Stimulated activated CD4-positive, alpha-beta T cell treated with anti-CD3 and anti-CD28 coated beads, TNF-alpha, amount 100 ng/mL, for 4 hours (primary cell): ENCODE measurements around the gene KPTN.

Source experiments
- DNase-seq, 3 experiments: peaks; one replicate each; pipeline ENCODE4 v3.0.0-alpha.2; 2020; ENCODE audit warnings: low read depth in 3 of 3

Gene KPTN

DNA sequence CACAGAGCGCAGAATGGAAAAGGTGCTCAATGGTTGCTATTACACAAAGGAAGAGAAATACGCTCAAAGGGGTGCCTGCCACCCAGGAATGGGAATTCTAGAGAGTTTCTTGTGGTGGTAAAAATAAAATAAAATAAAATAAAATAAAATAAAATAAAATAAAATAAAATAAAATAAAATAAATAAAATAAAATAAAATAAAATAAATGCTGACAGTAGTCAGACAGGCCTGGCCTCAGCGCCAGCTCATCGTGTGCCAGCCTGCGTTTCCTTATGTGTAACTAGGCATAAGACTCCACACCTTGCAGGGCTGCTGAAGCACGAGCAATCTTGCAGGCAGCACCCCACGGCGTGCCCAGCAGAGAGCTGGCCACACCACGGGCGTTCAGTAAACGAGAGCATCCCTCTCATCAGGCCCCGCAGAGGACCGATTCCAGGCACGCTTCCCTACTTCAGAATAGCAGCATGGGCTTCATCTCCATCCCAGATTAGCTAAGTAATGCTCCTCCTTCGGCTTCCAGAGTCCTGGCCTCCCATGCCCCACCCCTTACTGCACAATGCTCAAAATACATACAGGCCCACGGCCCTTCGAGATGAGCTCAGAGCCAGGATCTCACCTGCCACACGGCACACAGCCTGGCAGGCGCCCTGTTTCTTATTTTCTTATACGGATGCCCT lies 25.3 kb upstream of the KPTN start:
- no peak for DNase-seq

DNA sequence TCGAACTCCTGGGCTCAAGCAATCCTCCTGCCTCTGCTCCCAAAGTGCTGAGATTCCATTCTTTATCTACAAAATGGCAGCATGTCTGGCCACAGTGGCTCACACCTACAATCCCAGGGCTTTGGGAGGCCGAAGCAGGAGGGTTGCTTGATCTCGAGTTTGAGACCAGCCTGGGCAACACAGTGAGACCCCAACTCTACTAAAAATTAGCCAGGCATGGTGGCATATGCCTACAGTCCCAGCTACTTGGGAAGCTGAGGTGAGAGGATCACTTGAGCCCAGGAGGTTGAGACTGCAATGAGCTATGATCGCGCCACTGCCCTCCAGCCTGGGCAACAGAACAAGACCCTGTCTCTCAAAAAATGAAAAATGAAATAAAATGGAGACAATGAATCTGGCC lies 24.7 kb upstream of the KPTN start:
- no peak for DNase-seq

DNA sequence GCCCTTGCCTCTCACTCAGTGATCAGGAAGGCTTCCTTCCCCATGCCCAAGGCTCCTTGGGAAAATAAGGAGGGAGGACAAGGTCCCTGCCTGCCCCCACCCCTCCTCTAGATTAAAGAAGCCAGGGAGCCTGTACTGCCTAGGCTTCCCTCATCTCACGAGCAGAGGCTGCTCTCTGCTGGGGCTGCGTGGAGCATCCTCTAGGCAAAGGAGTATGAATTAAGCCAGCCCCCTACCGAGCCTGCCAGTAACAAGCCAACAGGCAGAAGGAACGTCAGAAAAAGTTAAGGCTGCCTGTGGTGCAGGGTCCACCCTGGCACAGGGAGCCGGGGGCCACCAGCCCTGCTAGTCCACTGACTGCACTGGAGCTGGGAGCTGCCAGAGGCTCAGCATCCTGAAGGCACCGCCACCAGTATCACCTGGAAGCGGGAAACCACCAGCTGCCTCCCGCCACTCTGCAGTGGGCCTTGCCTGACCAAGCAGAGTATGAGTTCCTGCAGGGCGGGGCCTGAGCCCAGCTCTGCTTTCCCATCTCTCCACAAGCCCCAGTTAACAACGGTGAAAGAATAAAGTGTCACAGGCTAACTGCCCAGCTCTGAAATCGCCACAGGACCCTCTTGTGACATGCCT lies 24.0 kb upstream of the KPTN start:
- no peak for DNase-seq

DNA sequence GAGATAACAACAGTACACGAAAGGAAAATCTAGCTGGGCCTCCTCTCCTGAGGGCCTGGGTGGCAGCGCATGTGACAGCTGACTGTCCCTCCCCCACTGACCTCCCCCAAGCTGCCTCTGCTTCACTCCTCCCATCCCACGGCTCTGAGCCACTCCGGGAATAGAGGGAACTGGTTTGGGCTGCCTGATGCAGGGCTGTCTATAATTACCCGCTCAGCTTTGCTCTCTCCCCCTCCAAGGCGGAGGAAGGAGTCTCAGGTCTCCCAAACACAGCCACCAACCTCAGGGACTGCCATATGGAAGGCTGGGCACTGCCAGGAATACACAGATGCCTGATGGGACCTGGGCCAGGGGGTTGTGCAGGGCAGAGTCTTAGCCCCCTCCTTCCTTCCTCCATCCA lies 23.0 kb upstream of the KPTN start:
- no peak for DNase-seq

DNA sequence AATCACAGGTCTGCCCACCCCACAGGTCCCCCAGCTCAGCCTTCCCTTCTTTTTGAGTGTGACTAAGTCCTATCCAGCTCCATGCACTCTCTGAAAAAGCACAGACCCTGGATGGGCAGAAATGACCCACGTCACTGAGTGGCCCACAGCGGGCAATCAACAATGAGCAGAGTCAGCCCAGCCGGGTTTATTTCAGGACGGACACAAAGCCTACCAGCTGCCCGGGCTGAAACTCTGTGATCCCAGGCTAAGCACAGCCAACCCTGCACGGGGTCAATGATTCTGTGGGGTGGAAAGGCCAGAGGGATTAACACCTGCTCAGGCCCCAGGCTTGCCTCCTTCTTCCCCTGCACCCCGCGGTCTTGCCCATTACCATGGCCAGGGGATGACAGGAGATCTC lies 22.4 kb upstream of the KPTN start:
- no peak for DNase-seq

DNA sequence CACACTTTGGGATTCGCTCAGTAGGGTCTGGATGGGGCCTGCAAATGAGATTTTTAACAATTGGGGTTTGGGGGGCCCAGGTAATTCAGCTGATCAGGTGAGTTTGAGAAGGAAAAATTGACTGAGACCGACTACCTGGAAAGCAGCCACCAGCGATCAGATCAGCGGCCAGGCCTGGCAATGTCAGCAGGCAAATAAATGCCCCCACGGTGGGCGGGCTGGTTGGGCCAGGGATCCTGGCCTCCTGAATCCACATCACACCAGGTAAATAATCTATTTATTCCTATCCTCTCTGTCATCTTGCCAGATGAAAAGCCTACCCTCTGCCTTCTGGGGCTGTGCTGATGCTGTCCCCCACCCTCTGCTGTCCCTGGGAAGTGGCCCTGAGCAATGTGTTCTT lies 21.5 kb upstream of the KPTN start:
- DNase-seq = no peak

DNA sequence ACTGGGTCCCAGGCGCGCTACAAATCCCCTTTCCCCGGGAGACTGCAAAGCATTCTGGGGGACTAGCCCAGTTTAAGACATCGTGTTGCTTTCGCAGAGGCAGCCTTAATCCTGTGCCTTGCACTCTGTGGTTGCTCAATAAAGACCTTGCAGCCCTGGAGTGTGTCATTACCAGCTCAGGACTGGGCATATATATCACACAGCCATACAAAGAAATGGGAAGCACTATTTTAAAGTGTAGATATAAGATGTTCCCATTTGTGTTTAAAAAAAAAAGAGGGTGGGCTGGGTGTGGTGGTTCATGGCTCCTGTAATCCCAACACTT lies 19.8 kb upstream of the KPTN start:
- no peak for DNase-seq

DNA sequence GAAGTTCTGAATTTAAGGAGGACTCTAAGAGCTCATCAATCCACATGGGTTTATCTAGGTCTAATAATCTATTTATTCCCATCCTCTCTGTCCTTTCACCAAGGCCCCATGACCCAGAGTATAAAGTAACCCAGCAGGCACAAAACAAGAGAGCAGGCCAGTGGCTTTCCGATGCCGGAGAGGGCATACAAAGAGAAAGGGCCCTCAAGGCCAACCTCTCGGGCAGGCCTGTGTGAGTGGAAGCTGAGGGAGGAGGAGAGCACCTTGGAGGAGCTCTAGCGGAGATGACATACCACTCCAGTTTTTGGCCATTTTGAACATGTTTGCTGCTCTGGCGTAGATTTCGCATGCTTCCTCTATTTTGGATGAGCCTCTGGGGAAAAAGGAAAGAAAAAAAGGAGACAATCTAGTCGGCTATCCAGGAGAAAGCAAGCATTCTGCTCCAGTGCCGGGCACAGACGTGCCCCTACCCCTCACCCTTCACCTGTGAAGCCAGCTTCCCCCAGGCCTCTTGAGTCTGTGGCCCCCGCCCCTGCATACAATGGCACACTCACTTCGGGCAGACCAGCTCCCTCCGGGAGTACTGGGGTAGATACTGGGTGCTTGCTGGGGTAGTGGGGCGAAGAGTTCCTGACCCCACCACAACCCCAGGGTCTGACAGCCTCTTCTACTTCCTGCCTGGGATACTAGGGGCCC lies 19.3 kb upstream of the KPTN start:
- no peak for DNase-seq

DNA sequence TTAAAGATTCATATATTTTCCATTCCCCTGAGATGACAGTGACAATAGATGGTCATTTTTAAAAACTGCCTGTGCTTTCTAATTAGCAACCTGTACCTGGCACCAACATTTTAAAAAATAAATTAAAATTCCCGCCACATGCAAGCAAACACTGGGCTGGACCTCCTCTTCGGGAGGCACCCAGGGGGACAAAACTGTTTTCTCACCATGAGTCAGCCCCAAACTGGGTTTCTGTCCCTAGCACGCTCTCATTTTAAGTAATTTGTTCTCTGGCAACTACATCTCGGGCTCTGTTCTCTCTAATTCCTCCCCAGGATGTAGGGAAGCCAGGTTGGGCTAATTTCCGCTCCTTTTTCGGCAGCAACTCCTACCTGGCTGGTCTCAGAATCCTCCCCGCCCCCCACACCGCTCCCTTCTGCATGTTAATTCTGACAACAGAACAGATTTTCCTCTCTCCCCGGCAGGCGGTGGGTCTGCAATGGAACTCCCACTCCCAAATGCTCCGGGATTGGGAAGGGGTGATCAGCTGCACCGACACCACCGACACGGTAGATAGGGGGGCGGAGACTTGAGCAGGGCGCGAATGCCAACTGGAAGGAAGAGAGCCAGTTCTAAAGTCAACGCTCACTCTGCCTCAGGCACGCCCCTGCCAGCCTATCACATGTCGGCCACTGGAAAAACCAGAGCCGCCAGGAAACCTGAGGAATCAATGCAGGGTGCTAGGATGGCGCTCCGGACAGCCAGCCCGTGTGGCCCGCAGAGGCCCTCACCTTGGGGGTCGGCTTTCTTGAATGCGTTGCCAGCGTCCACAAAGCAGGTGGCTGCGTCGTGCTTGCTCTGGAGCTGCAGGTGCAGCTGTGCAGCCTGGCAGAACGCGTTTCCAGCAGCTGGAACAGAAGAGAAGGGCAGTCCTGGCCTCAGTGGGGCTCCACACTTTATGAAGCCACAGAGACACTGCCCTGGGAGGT lies 16.1 kb upstream of the KPTN start:
- DNase-seq = no peak

DNA sequence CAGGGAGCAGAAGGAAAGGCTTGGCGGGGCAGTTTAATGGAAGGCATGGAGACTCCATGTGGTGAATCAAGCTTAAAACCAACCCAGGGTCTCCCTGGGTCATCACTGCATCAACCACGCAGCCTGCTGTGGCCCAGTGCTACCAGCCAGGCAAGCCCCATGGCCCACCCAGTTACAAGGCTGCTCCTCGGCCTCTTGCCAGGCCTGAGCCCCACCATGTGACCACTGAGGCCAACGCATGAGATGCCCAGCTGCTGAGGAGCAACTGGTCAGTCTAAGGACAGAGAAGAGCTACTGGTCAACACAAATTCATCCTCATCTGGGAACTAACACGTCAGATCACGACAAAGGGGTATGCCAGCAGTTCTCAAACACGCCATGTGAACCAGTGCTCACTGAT lies 15.4 kb upstream of the KPTN start:
- DNase-seq = no peak

DNA sequence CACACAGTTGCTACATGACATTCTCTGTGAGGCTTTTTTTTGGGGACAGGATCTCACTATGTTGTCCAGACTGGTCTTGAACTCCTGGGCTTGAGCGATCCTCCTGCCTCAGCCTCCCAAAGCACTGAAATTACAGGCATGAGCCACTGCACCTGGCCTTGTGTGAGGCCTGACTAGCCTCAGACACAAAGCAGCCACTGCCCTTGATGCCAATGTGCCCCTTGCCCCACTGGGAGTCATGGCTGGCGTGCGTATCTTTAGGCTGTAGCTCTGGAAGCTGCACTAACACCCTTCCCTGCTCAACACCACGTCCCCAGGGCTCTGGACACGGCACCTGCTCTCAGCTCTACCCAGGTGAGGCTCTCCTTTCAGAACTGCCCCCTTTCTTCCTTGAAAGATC lies 14.5 kb upstream of the KPTN start:
- DNase-seq = no peak

DNA sequence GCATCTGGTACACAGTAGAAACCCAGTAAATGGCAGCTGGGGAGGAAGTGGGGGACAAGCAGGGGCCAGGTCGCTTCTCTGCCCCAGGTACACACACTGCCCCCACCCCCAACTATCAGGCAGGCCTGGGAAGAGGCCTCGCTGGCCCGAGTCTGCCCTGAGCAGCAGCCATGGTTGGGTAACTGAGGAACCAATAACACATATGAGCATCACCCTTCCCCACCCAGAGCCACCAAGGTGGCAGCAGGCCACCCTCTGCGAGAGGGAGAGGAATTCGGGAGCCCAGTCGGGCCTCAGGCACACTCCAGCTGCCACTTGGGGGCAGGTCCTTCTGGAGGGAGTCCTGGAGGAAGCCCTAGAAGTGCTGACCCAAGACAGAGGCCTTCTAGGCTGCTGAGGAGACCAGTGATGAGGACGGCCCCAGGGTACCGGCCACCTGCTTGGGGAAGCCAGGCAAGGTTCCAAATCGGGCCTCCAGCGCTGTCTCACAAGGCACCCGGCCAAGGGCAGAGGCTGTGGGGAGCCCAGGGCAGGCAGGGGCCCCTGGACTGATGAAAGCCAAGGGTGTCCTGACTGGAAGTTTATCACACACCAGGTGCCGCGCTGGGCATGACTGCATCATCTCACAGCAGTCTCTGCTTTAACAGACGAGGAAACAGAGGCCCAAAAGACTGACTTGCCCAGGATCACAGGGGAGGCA lies 14.0 kb upstream of the KPTN start:
- no peak for DNase-seq

DNA sequence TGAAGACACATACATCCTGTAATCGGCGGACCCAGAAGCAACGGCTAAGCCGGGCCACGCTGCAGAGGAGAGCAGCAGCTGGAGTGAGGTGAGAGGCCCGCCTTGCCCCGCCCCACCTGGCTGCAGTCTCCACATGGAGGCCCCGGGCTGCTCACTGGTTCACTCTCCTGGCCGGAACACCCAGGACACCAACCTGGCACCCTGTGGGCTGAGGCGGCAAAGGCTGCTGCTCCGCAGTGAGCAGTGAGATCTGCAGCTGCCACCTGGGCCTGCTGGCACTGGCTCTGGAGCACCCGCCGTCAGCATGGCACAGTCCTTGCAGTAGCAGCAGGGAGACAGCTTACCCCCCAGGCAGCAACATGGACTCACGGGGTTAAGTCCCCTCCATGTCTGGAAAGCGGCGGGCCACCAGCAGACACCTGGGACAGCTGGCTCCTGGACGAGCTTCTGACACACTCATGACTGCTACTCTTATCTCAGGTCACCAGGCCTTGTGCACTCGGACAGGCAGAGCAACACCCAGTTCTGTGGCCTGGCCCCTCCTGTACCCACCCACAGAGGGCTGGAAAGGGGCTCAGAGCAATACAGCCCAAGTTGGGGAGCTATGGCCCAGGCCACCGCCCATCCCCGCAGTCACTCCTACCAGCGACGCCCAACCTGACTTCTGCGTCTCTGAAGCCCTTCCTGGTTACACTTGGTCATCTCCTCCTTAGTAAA lies 13.2 kb upstream of the KPTN start:
- DNase-seq = no peak

DNA sequence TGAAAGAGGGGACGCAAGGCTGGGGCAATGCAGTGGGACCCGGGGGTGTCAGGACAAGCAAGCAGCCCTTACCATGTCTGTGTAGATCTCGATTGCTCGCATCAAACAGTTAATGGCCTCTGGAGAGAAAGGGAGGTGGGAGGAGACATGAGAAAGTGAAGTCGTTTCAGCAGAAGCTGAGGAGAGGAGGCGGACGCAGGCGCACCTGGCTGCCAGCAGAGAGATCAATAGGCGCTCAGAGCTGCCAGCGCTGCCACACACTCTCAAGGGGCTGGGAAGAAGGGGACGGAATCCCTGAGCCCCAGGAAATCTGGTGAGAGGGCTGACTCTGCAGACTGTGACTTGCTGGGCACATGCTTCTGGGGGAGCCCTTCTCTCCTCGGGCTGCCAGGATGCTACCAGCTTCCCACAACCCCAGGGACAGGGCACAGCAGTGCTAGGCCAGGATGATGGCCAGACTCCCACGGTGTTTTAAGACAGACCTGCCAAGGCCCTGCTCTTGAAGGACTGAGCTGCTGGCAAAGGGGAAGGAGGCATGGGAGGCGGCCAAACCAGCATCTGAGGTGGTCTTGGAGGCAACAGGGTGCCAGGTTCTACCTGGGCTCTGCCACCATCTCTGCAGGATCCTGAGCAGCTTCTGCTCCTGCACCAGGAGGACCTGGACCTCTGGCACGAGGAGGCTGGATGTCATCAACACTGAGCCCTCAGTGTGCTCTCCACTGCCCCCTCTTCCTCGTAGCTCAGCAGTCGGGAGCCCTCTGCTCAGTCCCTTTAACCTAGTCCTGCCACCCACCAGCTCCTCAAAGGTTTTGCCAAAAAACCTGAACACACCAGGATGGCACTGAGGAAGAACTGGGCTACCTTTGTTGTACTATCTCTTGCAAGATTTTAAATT lies 11.7 kb upstream of the KPTN start:
- DNase-seq = no peak

DNA sequence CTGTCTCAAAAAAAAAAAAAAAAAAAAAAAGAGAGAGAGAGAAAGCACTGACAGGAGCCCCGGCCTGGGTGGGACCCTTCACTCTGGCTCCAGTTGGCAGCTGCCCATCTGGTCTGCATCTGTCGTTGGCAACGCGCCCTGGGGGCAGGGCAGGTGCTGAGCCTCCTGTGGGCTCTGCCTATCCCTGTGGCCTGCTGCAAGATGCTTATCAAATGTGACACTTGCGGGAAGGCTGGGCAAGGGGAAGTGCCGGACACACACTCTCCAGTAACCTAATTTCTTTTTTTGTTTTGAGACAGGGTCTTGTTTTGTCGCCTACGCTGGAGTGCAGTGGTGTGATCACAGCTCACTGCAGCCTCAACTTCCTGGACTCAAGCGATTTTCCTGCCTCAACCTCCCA lies 10.7 kb upstream of the KPTN start:
- DNase-seq = no peak

DNA sequence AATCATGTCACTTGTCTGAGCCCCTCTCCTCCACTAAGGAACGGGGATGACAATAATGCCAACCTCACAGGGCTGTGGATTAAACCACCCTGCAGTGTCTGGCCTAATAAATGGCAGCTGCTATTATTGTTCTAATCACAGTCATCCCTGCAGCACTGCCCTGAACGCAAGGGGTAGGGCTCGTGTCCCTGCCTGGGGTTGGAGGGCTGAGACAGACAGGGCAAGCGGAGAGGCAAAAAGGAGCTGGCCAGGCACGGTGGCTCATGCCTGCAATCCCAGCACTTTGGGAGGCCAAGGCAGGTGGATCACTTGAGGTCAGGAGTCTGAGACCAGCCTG lies 10.2 kb upstream of the KPTN start:
- DNase-seq = no peak

DNA sequence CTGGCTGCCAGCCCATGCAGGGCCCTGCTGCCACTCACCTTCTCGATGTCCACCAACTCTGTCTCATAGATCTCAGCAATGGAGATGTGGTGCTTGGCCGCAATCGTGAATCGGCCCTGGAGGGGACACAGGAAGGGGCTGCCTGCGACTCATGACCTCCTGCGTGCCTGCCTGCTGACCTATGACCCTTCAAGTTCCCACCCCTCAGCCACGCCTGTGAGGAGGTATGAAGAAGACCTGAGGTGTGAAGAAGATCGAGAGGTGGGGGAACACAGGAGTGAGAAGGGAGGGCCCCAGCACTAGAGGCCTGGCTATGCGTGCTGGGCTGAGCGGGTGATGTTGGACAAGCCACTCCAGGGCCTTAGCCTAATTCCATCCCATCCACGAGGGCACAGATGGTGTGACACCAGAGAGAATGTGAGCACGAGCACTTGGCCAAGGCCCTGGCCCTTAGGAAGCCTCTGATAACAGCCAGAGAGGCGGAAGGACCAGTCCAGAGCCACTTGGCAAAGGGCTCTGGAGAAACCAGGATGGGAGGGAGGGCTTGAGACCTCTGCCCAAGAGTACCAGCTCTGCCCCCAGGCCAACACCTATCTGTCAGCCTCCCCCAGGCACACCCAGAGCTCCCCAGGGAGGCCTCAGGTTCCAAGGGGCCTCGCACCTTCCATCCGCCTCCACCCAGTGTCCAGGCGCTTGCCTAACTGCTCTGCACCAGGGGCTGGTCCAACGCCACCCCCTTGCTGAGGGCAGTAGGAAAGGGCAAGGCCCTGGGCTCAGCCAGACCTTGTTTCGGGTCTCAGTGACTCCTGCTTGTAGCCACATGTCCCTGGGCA lies 9.6 kb upstream of the KPTN start:
- DNase-seq = no peak

DNA sequence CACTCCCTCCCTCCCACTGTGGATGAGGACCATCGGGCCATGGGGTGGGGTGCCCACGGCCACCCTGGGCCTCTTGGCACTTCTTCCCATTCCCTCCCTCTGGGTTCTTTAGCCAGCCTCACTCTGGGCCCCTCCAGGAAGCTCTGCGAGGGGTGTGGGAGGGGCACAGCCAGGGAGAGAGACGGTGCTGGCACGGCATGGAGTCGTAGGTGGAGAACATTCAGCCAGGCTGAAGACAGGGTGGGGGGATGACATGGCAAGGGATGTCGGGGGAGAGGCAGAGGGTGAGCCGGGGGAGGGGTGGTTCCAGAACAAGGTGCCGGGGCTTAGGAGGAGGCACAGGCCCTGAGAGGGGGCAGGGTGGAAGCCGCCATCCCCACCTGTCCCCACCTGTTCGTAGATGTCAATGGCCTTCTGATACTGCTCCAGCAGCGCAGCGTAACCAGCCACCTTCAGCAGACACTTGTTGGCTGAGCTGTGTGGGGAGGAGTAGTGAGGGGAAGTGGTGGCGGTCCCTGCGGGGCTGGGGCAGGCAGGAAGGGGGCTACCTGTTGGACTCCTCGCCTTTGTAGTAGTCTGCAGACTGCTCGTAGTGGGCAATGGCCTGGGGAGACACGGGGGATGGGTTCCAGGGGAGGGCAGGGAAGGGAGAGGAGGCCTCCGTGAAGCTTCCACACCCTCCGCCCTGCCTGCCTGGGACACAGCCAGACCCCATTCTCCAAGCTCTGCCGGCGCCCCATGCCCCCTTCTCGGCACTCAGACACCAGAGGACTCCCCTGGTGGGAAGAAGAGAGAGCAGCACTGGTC lies 8.8 kb upstream of the KPTN start:
- DNase-seq = no peak
